Measurements from ENCODE around the gene TPT1. TPM values are rescaled to one million over a fixed set of nuclear protein-coding genes. Genes with fewer than 3 reads are reported as not detected.
A peak's percentile ranks its signal among the peaks of the same experiment; 100 is the strongest.

The TPT1 gene
- total and polyA plus RNA-seq, 2 donors (not counting 1 experiment from before 2014, with no cell fraction given): 2,507 to 4,871 TPM

DNA sequence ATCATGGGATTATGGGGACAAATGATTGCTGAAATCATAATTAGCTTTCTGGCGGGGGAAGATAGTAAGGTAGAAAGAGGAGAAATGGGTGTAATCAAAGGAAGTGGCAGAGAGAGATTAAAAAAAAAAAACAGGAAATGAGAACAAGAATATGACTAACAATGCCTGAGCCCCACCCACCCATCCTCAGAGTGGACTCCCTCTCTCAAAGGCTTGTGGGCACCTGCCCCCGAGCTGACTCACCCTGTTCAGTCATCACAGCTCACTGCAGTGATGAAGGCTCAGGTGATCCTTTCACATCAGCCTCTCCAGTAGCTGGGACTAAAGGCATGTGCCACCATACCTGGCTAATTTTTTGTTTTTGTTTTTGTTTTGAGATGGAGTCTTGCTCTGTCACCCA lies 26.4 kb upstream of the TPT1 start:
- Mint-ChIP-seq H3K27me3 (no peaks in the 10 kb centered on the region), H3K9me3 (ENCODE audit: insufficient read depth) (no peaks in the 10 kb centered on the region), H3K4me3 (peak overlapping the region; percentile 59), H3K4me1 (peaks cover 32% of the 10 kb centered on the region), H3K27ac (peak overlapping the region; percentile 83)
- ATAC-seq (ENCODE audit: low read depth) (peak; percentile 99), DNase-seq (peak; percentile 81)
- H2AFZ ChIP-seq (ENCODE audit: insufficient read depth, low read depth, low read length, poor library complexity, severe bottlenecking): peak overlapping the region; percentile 25
- H3K27me3 ChIP-seq (replicated peaks in 1 of 4; ENCODE audit: control extremely low read depth in 1 of 4, control insufficient read depth in 3 of 4, insufficient read depth in 4 of 4, low read length in 3 of 4): no peaks in the 10 kb centered on the region
- ChIA-PET POLR2A (interaction anchor here (0.6 to 1.2 kb wide), 4 partner anchors 11 to 46 kb away, joined by 3 to 6 read pairs (median 4); no protein-coding TSS in a partner anchor), CTCF (interaction anchor here (0.7 to 1.6 kb wide), 9 partner anchors 11 to 413 kb away, joined by 3 to 8 read pairs (median 3); partner anchors contain the start of gene TPT1)
- TF ChIP-seq CTCF (IDR thresholded peaks at IDR 0.05) (no peak), EZH2 (IDR thresholded peaks at IDR 0.05; ENCODE audit: borderline replicate concordance, insufficient read depth, low read depth, low read length, poor library complexity, severe bottlenecking) (no peak)
- H3K4me3 ChIP-seq (ENCODE audit: control extremely low read depth in 1 of 5, extremely low read depth in 1 of 5, insufficient read depth in 1 of 5, low read depth in 2 of 5, low read length in 4 of 5): peak overlapping the region in 1 of 5 experiments; percentile 1
- no peaks in the 10 kb centered on the region for H4K20me1 ChIP-seq (ENCODE audit: control insufficient read depth, insufficient read depth, low read length, poor library complexity, severe bottlenecking)
- WGBS (ENCODE audit: insufficient coverage): 0% methylated on average over 1 of the region's 2 CpGs
- H3K9me3 ChIP-seq (ENCODE audit: control extremely low read depth in 1 of 3, control insufficient read depth in 2 of 3, insufficient read depth in 1 of 3, low read length in 2 of 3): peaks cover 0 to 12% (median 3%) of the 10 kb centered on the region in 3 donors
- H3K9ac ChIP-seq (ENCODE audit: low read length): peak overlapping the region; percentile 31
- H3K36me3 ChIP-seq (replicated peaks in 1 of 2; ENCODE audit: control extremely low read depth in 1 of 2, control insufficient read depth in 1 of 2, extremely low read depth in 1 of 2, insufficient read depth in 2 of 2, low read length in 1 of 2): peaks cover 0 to 5% of the 10 kb centered on the region in 2 experiments
- peak overlapping the region; percentile 63 for H3K4me2 ChIP-seq (replicated peaks; ENCODE audit: low read depth, low read length, poor library complexity, severe bottlenecking)
- intact Hi-C loops (cut with micrococcal nuclease): loop anchor here (1.0 kb wide), 2 partner anchors 26 to 51 kb away; partner anchors contain the start of genes SLC25A30 and TPT1
- peak overlapping the region in 1 of 2 donors; percentile 39 for H3K27ac ChIP-seq (ENCODE audit: low read length in 2 of 2)
- H3K79me2 ChIP-seq (ENCODE audit: control insufficient read depth, insufficient read depth, low read length): peaks cover 4% of the 10 kb centered on the region
- H3K4me1 ChIP-seq (ENCODE audit: control insufficient read depth in 2 of 2, insufficient read depth in 2 of 2, low read length in 2 of 2): peaks cover 13 to 24% of the 10 kb centered on the region in 2 donors

DNA sequence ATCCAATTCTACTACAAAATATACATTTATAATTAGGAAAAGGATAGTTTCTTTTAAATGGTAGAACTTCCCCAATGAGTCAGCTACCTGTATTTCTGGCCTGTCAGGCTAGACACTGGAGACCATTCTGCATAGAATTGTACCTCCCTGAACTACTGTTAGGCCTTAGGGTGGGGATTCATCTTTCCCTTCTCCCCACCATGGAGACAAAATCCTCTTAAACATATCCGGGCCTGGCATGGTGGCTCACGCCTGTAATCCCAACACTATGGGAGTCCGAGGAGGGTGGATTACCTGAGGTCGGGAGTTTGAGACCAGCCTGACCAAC lies 24.5 kb upstream of the TPT1 start:
- Histone ChIP-seq H3K4me3 (ENCODE audit: control extremely low read depth in 1 of 5, extremely low read depth in 1 of 5, insufficient read depth in 1 of 5, low read depth in 2 of 5, low read length in 4 of 5) (no peak overlapping the region), H3K79me2 (ENCODE audit: control insufficient read depth, insufficient read depth, low read length) (no peaks in the 10 kb centered on the region), H4K20me1 (ENCODE audit: control insufficient read depth, insufficient read depth, low read length, poor library complexity, severe bottlenecking) (no peaks in the 10 kb centered on the region), H3K36me3 (replicated peaks in 1 of 2; ENCODE audit: control extremely low read depth in 1 of 2, control insufficient read depth in 1 of 2, extremely low read depth in 1 of 2, insufficient read depth in 2 of 2, low read length in 1 of 2) (peaks cover 0 to 5% of the 10 kb centered on the region in 2 experiments), H3K4me2 (replicated peaks; ENCODE audit: low read depth, low read length, poor library complexity, severe bottlenecking) (no peak overlapping the region), H3K27ac (ENCODE audit: low read length in 2 of 2) (no peak overlapping the region), H3K27me3 (replicated peaks in 1 of 4; ENCODE audit: control extremely low read depth in 1 of 4, control insufficient read depth in 3 of 4, insufficient read depth in 4 of 4, low read length in 3 of 4) (no peaks in the 10 kb centered on the region), H3K9ac (ENCODE audit: low read length) (no peak overlapping the region), H2AFZ (ENCODE audit: insufficient read depth, low read depth, low read length, poor library complexity, severe bottlenecking) (no peak overlapping the region), H3K4me1 (ENCODE audit: control insufficient read depth in 2 of 2, insufficient read depth in 2 of 2, low read length in 2 of 2) (peaks cover 7 to 17% of the 10 kb centered on the region in 2 donors), H3K9me3 (ENCODE audit: control extremely low read depth in 1 of 3, control insufficient read depth in 2 of 3, insufficient read depth in 1 of 3, low read length in 2 of 3) (peaks cover 0 to 12% (median 3%) of the 10 kb centered on the region in 3 donors)
- intact Hi-C loops (cut with micrococcal nuclease): no loop called here
- TF ChIP-seq CTCF (IDR thresholded peaks at IDR 0.05) (no peak), EZH2 (IDR thresholded peaks at IDR 0.05; ENCODE audit: borderline replicate concordance, insufficient read depth, low read depth, low read length, poor library complexity, severe bottlenecking) (no peak)
- H3K4me1 Mint-ChIP-seq: peaks cover 26% of the 10 kb centered on the region
- no peaks in the 10 kb centered on the region for H3K27me3 Mint-ChIP-seq
- H3K9me3 Mint-ChIP-seq (ENCODE audit: insufficient read depth): no peaks in the 10 kb centered on the region
- H3K4me3 Mint-ChIP-seq: no peak overlapping the region
- ATAC-seq (ENCODE audit: low read depth): no peak
- no peak overlapping the region for H3K27ac Mint-ChIP-seq
- no peak for DNase-seq
- POLR2A ChIA-PET: no interaction called here
- CTCF ChIA-PET: no interaction called here
- no CpG with 5 or more reads among the region's 4 CpGs for WGBS (ENCODE audit: insufficient coverage)
